Neural crest cell (in vitro differentiated cells): ENCODE results near the gene PDE10A. TPM values are rescaled to one million over a fixed set of nuclear protein-coding genes. Genes with fewer than 3 reads are reported as not detected.

ENCODE experiments used
- DNase-seq: peaks from one replicate; pipeline ENCODE4 v3.0.0; 2021; ENCODE audit warnings: low read depth, mixed read lengths, low spot score
- H3K27ac Mint-ChIP-seq: one replicate; pipeline ENCODE4 v1.8.0; 2021; ENCODE audit warnings: mild to moderate bottlenecking, mixed read lengths; ENCODE audit not compliant: unreplicated experiment
- H3K27me3 Mint-ChIP-seq: 2 replicates; pipeline ENCODE4 v1.8.0; 2021; ENCODE audit warnings: low read depth, mild to moderate bottlenecking, mixed read lengths
- H3K36me3 Mint-ChIP-seq: 2 replicates; pipeline ENCODE4 v1.8.0; 2021; ENCODE audit warnings: low read depth, mild to moderate bottlenecking, mixed read lengths
- H3K4me1 Mint-ChIP-seq: 2 replicates; pipeline ENCODE4 v1.8.0; 2021; ENCODE audit warnings: mixed read lengths
- H3K4me3 Mint-ChIP-seq: one replicate; pipeline ENCODE4 v1.8.0; 2021; ENCODE audit warnings: mild to moderate bottlenecking, mixed read lengths
- H3K9me3 Mint-ChIP-seq: 2 replicates; pipeline ENCODE4 v1.8.0; 2021; ENCODE audit warnings: mixed read lengths
- total RNA-seq: library from RNA; stranded (reverse); gene quantifications from 2 replicates; pipeline ENCODE4 v1.2.1, GENCODE V29; 2021
- TF ChIP-seq, protein P1 (sequence below): fragments of 200-600 bp; sonication (generic); conservative IDR thresholded peaks from 2 replicates; pipeline ENCODE4 v1.5.0; 2021; ENCODE audit warnings: antibody characterized with exemption, mild to moderate bottlenecking

PDE10A gene
- total RNA-seq, 1 donor from 2014 or later: 26.2 TPM

DNA sequence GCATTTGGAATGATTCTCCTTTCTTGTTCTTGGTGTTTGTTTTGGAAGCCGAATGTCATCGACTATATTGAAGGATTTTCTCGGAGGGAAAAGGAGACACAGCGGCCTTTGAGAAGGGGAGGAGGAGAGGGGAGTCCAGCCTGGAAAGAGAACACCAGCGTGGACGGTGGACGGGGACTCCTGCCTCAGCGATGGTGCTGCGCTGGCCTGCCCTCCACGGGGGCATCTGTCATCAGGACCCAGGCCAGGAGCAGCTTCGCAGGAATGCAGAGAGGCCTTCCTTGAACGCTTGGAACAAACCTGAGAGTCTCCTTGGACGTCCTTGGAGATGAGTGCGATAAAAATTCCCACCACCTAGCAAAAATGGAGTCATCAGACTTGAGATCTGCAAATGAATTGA, 345.3 kb downstream of the PDE10A start:
- peaks cover 9% of the 10 kb centered on the region for H3K36me3 Mint-ChIP-seq
- TF ChIP-seq, protein P1, sequence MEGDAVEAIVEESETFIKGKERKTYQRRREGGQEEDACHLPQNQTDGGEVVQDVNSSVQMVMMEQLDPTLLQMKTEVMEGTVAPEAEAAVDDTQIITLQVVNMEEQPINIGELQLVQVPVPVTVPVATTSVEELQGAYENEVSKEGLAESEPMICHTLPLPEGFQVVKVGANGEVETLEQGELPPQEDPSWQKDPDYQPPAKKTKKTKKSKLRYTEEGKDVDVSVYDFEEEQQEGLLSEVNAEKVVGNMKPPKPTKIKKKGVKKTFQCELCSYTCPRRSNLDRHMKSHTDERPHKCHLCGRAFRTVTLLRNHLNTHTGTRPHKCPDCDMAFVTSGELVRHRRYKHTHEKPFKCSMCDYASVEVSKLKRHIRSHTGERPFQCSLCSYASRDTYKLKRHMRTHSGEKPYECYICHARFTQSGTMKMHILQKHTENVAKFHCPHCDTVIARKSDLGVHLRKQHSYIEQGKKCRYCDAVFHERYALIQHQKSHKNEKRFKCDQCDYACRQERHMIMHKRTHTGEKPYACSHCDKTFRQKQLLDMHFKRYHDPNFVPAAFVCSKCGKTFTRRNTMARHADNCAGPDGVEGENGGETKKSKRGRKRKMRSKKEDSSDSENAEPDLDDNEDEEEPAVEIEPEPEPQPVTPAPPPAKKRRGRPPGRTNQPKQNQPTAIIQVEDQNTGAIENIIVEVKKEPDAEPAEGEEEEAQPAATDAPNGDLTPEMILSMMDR: no peak
- H3K27me3 Mint-ChIP-seq: no peaks in the 10 kb centered on the region
- no peaks in the 10 kb centered on the region for H3K4me1 Mint-ChIP-seq
- no peak overlapping the region for H3K27ac Mint-ChIP-seq
- no peak overlapping the region for H3K4me3 Mint-ChIP-seq
- H3K9me3 Mint-ChIP-seq: peaks cover 24% of the 10 kb centered on the region
- no peak for DNase-seq

DNA sequence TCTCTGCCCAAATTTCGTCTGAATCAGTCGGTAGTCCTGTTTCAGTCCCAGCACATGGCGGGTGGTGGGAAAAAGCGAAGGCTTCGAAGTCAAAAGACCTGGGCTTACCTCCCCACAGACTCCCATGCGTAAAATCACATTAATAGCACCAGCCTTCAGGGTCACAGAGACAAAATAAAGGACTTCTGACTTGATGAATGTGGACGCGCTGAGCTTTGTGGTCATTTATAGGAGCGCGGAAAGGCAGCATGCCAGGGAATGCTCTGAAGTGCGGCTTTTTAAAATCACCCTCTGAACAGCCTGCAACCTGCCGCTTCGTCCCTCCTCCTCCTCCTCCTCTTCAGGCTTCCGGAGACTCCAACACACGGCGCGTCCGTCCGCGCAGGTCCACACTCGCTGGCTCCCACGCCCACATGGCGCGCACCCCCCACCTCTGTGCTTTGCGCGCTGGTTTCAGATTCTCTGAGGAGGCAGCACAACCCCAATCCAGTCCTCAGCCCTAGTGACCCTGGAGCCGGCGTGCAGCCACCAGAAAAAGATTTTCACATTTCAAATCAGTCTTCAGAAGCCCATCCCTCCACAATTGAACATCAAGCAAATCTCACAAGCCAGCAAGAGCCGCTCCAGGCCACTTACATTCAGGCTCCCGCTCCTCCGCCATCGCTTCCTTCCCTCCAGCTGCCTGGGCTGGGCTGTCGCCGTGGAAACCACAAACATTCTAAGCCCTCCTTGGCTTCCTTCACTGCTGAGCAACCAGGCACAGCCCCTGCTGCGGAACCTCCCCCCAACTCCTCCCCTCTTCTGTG, 353.9 kb downstream of the PDE10A start, which contains the start of gene C6orf118:
Gene C6orf118 (minus strand): TSS at position 680 of the 806 bp plus-strand sequence. CDS start 19 bp downstream, at position 661.
- Mint-ChIP-seq H3K4me1 (peaks cover 31% of the 10 kb centered on the region), H3K36me3 (peaks cover 2% of the 10 kb centered on the region), H3K27me3 (no peaks in the 10 kb centered on the region), H3K9me3 (no peaks in the 10 kb centered on the region), H3K4me3 (peak within 1 kb of the TSS; percentile 94), H3K27ac (peak within 1 kb of the TSS; percentile 94)
- TF ChIP-seq, protein P1: no peak
- peak; percentile 72 for DNase-seq

DNA sequence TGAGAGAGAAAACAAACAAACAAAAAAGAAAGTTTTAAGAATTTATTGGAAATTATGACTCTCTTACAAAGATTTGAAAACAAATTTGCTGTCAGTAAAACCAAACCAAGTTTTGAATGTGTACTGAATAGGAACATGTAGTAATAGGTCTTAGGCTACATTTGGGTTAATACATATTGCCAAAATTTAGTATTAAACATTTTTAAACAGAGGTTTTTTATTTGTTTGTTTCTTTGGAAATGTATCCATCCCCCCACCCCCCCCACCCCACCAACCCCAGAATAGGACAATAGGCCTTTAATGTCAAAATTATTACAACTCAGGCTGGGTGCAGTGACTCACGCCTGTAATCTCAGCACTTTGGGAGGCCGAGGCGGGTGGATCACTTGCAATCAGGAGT, 356.1 kb downstream of the PDE10A start:
- TF ChIP-seq, protein P1: no peak
- Mint-ChIP-seq H3K27me3 (no peaks in the 10 kb centered on the region), H3K9me3 (peaks cover 5% of the 10 kb centered on the region), H3K27ac (no peak overlapping the region), H3K4me1 (peaks cover 31% of the 10 kb centered on the region), H3K36me3 (peaks cover 12% of the 10 kb centered on the region), H3K4me3 (no peak overlapping the region)
- no peak for DNase-seq

DNA sequence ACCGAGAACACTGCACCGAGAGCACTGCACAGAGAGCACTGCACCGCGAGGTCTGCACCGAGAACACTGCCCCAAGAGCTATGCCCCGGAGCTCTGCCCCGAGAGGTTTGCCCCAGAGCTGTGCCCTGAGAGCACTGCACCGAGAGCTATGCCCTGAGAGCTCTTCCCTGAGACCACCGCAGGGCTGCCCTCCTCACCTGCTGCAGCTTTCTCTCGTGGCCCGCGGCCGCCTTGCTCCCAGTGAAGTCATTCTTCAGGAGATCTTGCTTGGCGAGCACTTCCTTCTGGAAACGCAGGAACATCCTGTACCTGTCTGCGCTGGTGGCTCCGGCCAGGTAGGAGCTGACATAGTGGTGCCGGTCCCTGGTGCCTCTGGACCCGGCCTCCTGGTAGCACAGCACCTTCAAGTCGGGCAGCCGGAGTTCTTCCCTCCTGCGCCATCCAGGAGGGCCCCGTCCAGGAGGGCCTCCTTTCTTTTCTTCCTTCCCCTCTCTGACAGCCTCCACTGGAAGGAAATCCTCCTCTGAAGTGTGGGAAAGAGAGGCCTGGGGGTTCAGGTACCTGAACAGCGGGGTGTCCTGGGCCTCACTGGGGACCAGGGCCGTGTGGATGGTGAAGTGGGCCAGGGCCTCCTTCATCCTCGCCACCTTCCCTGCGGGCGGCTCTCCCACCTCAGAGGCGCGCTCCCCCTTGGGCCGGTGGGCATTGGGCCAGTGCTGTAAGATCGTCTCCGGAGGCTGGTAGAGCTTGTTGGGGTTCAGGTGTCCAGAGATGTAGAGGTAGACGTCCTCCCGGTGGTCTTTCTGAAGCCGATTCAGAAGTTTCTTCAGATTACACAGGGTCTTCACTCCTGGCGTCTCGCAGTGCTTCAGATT, 361.4 kb downstream of the PDE10A start:
- no peak for DNase-seq
- Mint-ChIP-seq H3K9me3 (peaks cover 5% of the 10 kb centered on the region), H3K4me3 (no peak overlapping the region), H3K4me1 (peaks cover 31% of the 10 kb centered on the region), H3K36me3 (peaks cover 12% of the 10 kb centered on the region), H3K27ac (no peak overlapping the region), H3K27me3 (no peaks in the 10 kb centered on the region)
- TF ChIP-seq, protein P1: no peak

DNA sequence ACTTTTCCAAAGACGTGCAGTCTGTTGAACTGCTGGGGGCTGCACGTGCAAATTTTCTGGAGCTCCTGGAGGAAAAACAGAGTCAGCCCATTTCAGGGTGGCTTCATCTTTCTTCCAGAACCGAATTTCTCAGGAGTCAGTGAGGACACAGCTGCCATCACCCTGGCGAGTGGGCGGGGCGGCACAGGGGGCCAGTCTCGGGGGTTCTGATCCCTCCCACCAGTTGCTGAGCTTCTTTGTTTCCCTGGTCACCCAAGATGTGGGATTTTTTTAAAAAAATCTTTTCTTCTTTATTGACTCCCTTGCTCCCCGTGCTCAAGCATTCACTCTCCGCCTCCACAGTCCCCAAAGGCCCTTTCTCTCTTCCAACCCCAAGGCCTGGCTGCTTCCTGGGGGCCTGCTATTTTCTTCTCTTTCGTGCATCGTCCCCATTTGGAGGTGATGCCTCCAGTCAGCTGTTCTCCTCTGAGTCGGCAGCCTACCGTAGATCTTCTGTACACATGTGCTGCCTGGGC, 362.6 kb downstream of the PDE10A start:
- Mint-ChIP-seq H3K4me3 (no peak overlapping the region), H3K4me1 (peaks cover 31% of the 10 kb centered on the region), H3K36me3 (peaks cover 17% of the 10 kb centered on the region), H3K27me3 (no peaks in the 10 kb centered on the region), H3K27ac (no peak overlapping the region), H3K9me3 (peaks cover 5% of the 10 kb centered on the region)
- DNase-seq: no peak
- TF ChIP-seq, protein P1: no peak
